OCI-LY1 (cell line): ENCODE measurements around the gene LBH.

ENCODE experiments used
- H2AFZ ChIP-seq: fragments of 200-600 bp; sonication (generic), shearing (Covaris generic); 2 replicates; pipeline ENCODE4 v1.6.0; 2014; ENCODE audit warnings: antibody characterized with exemption, mild to moderate bottlenecking, low read length
- H3F3A ChIP-seq: fragments of 200-600 bp; sonication (generic), shearing (Covaris generic); 2 replicates; pipeline ENCODE4 v1.6.0; 2014; ENCODE audit warnings: mild to moderate bottlenecking, antibody characterized with exemption, low read length, moderate library complexity; ENCODE audit not compliant: insufficient read depth
- H3K27ac ChIP-seq: fragments of 200-600 bp; sonication (generic); 2 replicates; pipeline ENCODE4 v1.5.1; 2014; ENCODE audit warnings: low read length, mixed run types, mild to moderate bottlenecking, low read depth; ENCODE audit not compliant: poor library complexity, severe bottlenecking
- H3K27me3 ChIP-seq: fragments of 200-600 bp; sonication (generic); 2 replicates; pipeline ENCODE4 v1.6.0; 2014; ENCODE audit warnings: antibody characterized with exemption, mild to moderate bottlenecking, low read length, moderate library complexity; ENCODE audit not compliant: insufficient read depth
- H3K36me3 ChIP-seq: fragments of 200-600 bp; sonication (generic); 2 replicates; pipeline ENCODE4 v1.6.1; 2014; ENCODE audit warnings: mild to moderate bottlenecking, antibody characterized with exemption, low read length, moderate library complexity, mixed read lengths; ENCODE audit not compliant: insufficient read depth
- H3K4me1 ChIP-seq: fragments of 200-600 bp; sonication (generic); 2 replicates; pipeline ENCODE4 v1.5.1; 2014; ENCODE audit warnings: mild to moderate bottlenecking, low read length, moderate library complexity; ENCODE audit not compliant: insufficient read depth, severe bottlenecking
- H3K4me2 ChIP-seq: fragments of 200-600 bp; sonication (generic), shearing (Covaris generic); 2 replicates; pipeline ENCODE4 v1.6.1; 2014; ENCODE audit warnings: low read length
- H3K4me3 ChIP-seq: fragments of 200-600 bp; sonication (generic); 2 replicates; pipeline ENCODE4 v1.5.1; 2014; ENCODE audit warnings: low read length, low read depth, mild to moderate bottlenecking, mixed read lengths; ENCODE audit not compliant: poor library complexity, severe bottlenecking
- H3K79me2 ChIP-seq: fragments of 200-600 bp; shearing (Covaris generic); 2 replicates; pipeline ENCODE4 v1.6.1; 2016; ENCODE audit warnings: mixed run types, low read length, mixed read lengths; ENCODE audit not compliant: insufficient read depth
- H3K9ac ChIP-seq: fragments of 200-600 bp; sonication (generic), shearing (Covaris generic); 2 replicates; pipeline ENCODE4 v1.6.1; 2014; ENCODE audit warnings: mild to moderate bottlenecking, low read length, mixed read lengths
- H3K9me2 ChIP-seq: fragments of 200-600 bp; sonication (generic), shearing (Covaris generic); 2 replicates; pipeline ENCODE4 v1.6.1; 2014; ENCODE audit warnings: low read depth, mild to moderate bottlenecking, low read length, mixed read lengths
- H3K9me3 ChIP-seq: fragments of 200-600 bp; shearing (Covaris generic); 2 replicates; pipeline ENCODE4 v1.6.1; 2014; ENCODE audit warnings: low read length, mixed read lengths
- H4K20me1 ChIP-seq: fragments of 200-600 bp; sonication (generic), shearing (Covaris generic); 2 replicates; pipeline ENCODE4 v1.6.0; 2016; ENCODE audit warnings: mild to moderate bottlenecking, low read length; ENCODE audit not compliant: insufficient read depth
- CTCF ChIP-seq: fragments of 200-600 bp; sonication (generic), shearing (Covaris generic); IDR thresholded peaks from 2 replicates; pipeline ENCODE4 v1.5.1; 2017; ENCODE audit warnings: mild to moderate bottlenecking, antibody characterized with exemption, low read length, moderate library complexity, mixed read lengths
- EZH2 ChIP-seq: fragments of 200-600 bp; sonication (generic), shearing (Covaris generic); IDR thresholded peaks from 2 replicates; pipeline ENCODE4 v1.8.0; 2017; ENCODE audit warnings: borderline replicate concordance, mixed run types, mild to moderate bottlenecking, antibody characterized with exemption, low read length, moderate library complexity, mixed read lengths

Gene LBH

DNA sequence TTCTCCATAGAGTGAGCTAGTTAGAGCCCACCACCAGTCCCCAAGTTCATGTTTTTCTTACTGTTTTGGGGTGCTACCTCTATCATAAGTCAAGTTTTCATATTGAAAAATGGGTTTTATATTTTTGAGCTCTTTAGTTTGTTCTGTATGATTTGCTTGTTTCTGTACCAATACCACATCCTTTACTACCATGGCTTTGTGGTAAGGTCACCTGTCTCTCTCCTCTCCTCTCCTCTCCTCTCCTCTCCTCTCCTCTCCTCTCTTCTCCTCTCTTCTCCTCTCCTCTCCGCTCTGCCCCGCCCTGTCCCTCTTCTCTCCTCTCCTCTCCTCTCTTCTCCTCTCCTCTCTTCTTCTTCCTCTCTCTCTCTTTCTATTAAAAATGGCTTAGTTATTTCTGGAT, 22.1 kb upstream of the LBH start:
- TF ChIP-seq CTCF (no peak), EZH2 (no peak)
- Histone ChIP-seq H3K27me3 (no peaks in the 10 kb centered on the region), H3K9ac (no peak overlapping the region), H3K4me1 (no peaks in the 10 kb centered on the region), H3K9me2 (no peaks in the 10 kb centered on the region), H3K4me2 (no peak overlapping the region), H3K36me3 (no peaks in the 10 kb centered on the region), H3K9me3 (no peaks in the 10 kb centered on the region), H3K27ac (no peak overlapping the region), H3K79me2 (no peaks in the 10 kb centered on the region), H3F3A (no peaks in the 10 kb centered on the region), H3K4me3 (no peak overlapping the region), H4K20me1 (no peaks in the 10 kb centered on the region), H2AFZ (no peak overlapping the region)

DNA sequence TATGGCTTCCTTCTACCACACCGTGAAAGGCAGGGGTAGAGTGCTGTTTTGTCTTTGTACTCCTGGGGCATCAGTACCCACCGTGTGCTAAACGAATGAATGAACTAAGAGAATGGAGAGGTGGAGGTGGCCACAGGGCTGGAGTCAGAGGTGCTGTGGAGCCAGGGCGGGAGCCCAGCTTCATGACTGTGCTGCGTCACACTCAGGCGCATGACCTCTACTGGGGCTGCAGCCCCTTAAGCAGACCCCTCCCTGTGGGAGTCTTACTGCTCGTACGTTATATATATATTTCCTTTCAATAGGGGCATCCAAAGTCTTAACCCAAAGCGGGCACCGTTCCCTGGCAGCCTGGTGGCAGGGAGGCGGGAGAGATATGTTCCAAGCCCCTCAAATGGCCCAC, 18.0 kb upstream of the LBH start:
- no peaks in the 10 kb centered on the region for H3K4me1 ChIP-seq
- no peaks in the 10 kb centered on the region for H3K79me2 ChIP-seq
- H4K20me1 ChIP-seq, result no peaks in the 10 kb centered on the region
- no peak overlapping the region for H3K27ac ChIP-seq
- TF ChIP-seq EZH2, result no peak
- no peak for TF ChIP-seq CTCF
- H3K4me3 ChIP-seq, result no peak overlapping the region
- H3F3A ChIP-seq, result no peaks in the 10 kb centered on the region
- H3K27me3 ChIP-seq, result no peaks in the 10 kb centered on the region
- H3K36me3 ChIP-seq, result no peaks in the 10 kb centered on the region
- H3K4me2 ChIP-seq, result no peak overlapping the region
- no peaks in the 10 kb centered on the region for H3K9me2 ChIP-seq
- no peak overlapping the region for H3K9ac ChIP-seq
- H3K9me3 ChIP-seq, result no peaks in the 10 kb centered on the region
- H2AFZ ChIP-seq, result no peak overlapping the region

DNA sequence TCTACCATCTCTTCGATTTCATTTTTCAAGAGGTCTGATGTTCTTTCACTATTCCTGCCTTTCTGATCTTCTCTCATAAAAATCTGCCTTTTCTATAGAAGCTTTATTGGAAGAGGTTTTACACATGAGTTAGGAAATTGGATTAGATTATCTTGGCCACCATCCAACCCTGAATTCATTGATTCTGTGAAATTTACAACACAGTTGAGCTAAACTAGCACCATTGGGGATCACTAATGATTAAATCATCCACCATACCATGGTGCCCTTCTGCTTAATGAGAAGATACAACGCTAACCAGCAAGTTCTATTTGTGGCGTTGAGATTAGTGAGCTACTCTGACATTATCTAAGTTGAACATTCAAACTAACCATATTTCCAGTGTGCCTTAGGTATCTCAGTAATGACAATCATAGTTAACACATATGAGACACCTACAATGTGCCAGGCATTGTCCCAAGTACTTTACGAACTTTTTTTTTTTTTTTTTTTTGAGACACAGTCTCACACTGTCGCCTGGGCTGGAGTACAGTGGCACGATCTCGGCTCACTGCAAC, 17.3 kb upstream of the LBH start:
- H3K27me3 ChIP-seq, result no peaks in the 10 kb centered on the region
- TF ChIP-seq EZH2 (no peak), CTCF (no peak)
- H2AFZ ChIP-seq, result no peak overlapping the region
- no peaks in the 10 kb centered on the region for H4K20me1 ChIP-seq
- no peaks in the 10 kb centered on the region for H3K9me2 ChIP-seq
- H3K4me2 ChIP-seq, result no peak overlapping the region
- no peaks in the 10 kb centered on the region for H3K9me3 ChIP-seq
- no peaks in the 10 kb centered on the region for H3K4me1 ChIP-seq
- H3K4me3 ChIP-seq, result no peak overlapping the region
- H3F3A ChIP-seq, result no peaks in the 10 kb centered on the region
- no peaks in the 10 kb centered on the region for H3K79me2 ChIP-seq
- H3K9ac ChIP-seq, result no peak overlapping the region
- H3K36me3 ChIP-seq, result no peaks in the 10 kb centered on the region
- no peak overlapping the region for H3K27ac ChIP-seq
